NCI-H524 treated with DMSO at 0.1 percent for 48 hours (cell line): ENCODE results near the gene SFMBT2.

Experiments
- DNase-seq: peaks from one replicate; lab custom pipeline; 2025; lab: John Stamatoyannopoulos, UW

Gene SFMBT2

GRCh38 chr10:7364474-7364873 lies 46.4 kb downstream of the SFMBT2 start:
- no peak for DNase-seq

- no peak for DNase-seq
Observed at GRCh38 chr10:7363700-7364099, 47.1 kb downstream of the SFMBT2 start.

DNA sequence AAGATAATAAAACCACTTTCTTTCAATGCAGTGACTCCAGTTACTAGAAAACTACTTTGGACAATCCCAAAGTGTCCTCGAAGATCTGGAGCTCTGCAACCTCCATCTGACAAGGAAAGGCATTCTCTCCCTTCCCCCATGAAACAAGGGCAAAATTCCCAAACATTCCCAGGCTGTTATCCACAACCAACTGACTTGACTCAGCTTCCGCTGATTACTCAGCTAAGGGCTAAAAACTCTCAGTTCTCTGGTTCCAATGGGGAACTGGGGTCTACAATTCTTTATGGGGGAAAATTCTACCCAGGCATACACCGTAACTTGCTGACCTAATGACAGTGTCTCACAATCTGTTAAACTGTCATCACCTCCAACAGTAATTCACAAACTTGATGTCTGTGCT lies 48.4 kb downstream of the SFMBT2 start:
- DNase-seq: no peak

GRCh38 chr10:7361316-7361715 lies 49.5 kb downstream of the SFMBT2 start:
- DNase-seq: no peak

DNA sequence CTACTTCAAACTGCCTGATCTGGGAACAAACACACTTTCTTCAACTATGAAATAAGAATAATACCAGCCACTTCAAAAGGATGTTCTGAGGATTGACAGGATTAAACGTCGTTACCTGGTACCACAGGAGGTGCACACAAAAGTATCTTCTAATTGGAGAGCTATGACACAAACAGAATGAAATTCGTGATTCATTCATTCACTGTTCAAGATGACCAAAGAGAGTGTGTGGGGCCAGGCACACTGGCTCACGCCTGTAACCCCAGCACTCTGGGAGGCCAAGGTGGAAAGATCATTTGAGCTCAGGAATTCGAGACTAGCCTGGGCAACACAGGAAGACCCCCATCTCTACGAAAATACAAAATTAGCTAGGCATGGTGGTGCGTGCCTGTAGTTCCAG lies 50.9 kb downstream of the SFMBT2 start:
- no peak for DNase-seq

DNA sequence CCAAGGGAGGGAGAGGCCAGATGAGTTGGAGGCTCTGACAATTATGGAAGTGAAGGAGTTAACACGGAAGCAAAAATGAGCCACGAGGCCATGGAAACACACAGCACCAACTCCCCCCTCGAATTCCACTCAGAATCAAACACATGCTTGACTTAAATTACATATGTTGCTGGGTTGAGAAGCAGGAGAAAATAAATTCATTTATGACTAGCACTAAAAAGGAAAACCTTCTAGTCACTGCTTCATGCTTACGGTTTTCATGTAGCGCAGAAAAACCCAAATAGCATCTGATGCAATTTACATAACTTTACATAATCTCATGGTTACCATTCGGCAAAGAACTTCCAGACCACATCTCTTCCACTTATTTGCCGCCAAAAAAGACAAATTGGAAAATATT lies 51.5 kb downstream of the SFMBT2 start:
- DNase-seq: no peak

- DNase-seq: no peak
Observed at GRCh38 chr10:7357193-7357592, 53.6 kb downstream of the SFMBT2 start.

DNA sequence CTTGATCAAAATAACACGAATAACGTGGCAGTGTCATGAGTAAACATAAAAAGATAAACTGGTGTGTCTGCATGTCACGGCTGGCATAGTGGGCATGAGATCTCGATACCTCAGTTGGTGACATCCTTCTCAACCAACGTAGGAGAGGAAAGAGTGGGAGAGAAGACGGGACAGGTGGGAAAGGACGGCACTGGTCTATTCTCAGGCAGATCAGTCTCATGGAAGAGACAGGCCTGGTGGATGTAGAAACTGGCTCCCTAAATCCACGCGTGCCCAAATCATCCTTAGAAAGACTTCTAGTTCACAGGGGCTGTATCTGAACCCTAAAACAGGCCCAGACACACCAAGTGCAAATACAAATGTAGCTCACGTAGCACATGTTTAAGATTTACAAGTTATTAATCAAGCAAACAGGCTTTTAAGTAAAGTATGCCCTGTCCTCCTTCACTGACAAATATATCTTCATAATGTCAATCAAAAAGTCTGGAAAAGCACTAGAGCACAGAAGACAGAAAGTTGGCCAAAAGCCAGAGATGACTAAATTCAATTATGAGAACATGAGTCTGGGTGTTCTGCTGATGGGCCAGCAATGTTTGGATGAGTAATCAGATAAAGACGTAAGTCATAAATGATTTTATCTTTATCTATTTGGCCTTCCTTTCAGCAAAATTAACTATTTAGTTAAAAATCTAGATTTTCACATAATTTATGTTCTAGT lies 56.3 kb downstream of the SFMBT2 start:
- no peak for DNase-seq

GRCh38 chr10:7351894-7352293 lies 58.9 kb downstream of the SFMBT2 start:
- DNase-seq: no peak

GRCh38 chr10:7350541-7351195 lies 60.2 kb downstream of the SFMBT2 start:
- DNase-seq: no peak

DNA sequence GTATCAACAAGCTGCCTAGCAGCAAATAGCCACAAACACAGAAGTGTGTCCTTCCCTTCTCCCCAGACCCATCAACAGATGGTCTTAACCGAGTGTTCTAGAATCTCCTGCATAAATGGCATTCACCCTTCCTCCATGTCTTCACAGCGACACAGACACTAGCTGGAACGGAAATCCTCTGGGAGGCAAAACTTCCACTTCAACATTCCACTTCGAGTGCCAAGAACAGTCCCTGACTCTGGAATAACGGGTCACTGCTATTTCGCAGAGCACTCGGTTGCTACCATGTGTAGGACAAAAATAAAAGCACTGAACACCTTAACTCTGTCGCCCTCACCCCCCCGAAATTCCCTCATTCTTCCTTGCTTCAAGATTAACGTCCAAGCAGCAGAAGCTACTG lies 65.1 kb downstream of the SFMBT2 start:
- DNase-seq: no peak

GRCh38 chr10:7343040-7343439 lies 67.8 kb downstream of the SFMBT2 start:
- DNase-seq: no peak

GRCh38 chr10:7340179-7340874 lies 70.5 kb downstream of the SFMBT2 start:
- DNase-seq: no peak

GRCh38 chr10:7339510-7339909 lies 71.3 kb downstream of the SFMBT2 start:
- DNase-seq: no peak

GRCh38 chr10:7338469-7338868 lies 72.4 kb downstream of the SFMBT2 start:
- no peak for DNase-seq

- no peak for DNase-seq
Observed at GRCh38 chr10:7337431-7338171, 73.2 kb downstream of the SFMBT2 start.

DNA sequence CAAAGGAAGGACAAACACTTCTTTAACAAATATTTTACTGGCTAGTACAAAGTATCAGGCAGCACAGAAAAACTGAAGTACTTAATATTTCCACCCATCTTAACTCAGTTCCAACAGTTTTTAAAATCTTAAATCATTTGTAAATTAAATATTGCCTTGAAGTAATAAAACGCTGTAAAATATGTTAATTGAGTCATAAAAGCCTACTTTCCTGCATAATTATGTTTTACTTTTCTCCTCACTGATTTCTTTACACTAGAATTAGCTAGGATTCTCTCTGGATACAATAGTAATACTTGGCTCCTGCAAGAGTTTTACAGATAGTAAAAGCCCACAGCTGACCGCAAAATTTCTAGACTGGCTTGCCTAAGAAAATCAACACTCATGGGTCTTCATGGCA lies 74.9 kb downstream of the SFMBT2 start:
- no peak for DNase-seq

- no peak for DNase-seq
Observed at GRCh38 chr10:7334642-7334964, 76.2 kb downstream of the SFMBT2 start.

DNA sequence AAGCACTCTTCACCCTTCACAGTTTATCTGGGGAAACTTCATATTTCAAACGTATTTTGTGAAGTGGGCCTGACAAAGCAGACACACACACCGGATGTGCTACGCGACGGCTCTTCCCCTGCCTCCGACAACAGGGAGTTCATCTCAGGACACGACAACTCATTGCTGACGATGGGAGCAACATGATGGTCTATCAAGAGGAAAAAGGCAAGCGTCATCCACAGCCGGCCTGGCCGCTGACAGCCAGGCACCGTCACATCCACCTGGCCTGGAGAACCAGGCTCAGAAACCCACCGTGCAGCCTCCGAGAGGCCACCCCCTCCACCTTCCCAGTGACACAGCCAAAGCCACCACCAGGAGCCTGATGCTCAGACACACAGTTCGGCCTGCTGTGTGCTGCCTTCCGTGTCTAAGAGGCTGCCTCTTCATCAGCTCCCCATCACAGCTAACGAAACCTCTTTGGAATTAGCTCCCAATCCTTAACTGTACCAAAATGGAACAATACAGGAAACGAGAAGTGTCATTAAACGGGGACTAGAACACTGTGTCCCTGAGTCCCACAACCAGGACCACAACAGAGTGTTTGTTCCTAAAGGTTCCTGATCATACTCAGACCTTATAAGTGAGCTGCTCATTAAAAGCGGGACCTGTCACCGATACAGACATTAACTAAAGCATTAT lies 76.7 kb downstream of the SFMBT2 start:
- no peak for DNase-seq

- DNase-seq: no peak
Observed at GRCh38 chr10:7329219-7329618, 81.6 kb downstream of the SFMBT2 start.

DNA sequence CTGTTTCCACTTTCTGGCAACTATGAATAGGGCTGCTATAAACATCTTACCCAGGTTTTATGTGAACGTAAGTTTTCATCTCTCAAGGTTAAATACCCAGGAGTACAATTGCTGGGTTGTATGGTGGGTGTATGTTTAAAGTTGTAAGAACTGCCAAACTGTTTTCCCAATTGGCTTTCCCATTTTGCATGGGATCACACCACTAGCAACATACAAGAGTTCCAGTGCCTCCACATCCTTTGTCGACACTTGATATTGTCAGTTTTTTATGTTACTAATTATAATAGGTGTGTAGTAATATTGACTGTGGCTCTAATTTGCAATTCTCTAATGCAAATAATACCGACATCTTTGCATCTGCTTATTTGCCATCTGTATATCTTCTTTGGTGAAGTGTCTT lies 82.9 kb downstream of the SFMBT2 start:
- DNase-seq: no peak

GRCh38 chr10:7322623-7323022 lies 88.2 kb downstream of the SFMBT2 start:
- DNase-seq: no peak
